Measurements from ENCODE around the gene EQTN.

EQTN gene

DNA sequence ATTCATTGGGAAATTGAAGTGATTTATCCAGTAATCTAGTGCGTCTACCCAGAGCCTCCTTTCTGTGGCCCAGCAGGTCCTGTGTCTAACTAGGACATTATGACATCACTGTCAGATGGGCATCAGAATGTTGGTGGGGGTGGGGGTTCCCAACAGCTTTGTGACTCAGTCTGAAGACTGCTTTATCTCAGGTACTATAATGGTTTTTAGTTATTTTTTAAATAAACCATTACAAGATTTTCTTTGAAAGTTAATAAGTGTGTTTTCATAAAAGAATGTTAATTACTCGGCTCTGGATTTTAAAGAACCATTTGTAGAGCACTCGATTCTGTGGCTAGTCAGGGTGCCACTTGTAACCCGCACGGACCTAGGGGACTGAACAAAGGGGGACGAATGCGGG, at the start of gene EQTN:
Gene EQTN (minus strand): TSS at position 101 of the 400 bp plus-strand sequence. CDS start 95 bp downstream, at position 6.
- H3K4me3 ChIP-seq (ENCODE audit: low read depth, low read length) = no peak within 1 kb of the TSS
- no peaks in the 10 kb centered on the region for H3K9me3 ChIP-seq (ENCODE audit: control insufficient read depth, insufficient read depth, low read length)
- H3K9ac ChIP-seq (ENCODE audit: low read depth, low read length) = no peak within 1 kb of the TSS
- H3K27ac ChIP-seq (ENCODE audit: low read depth, low read length) = no peak within 1 kb of the TSS
- no peaks in the 10 kb centered on the region for H3K36me3 ChIP-seq (ENCODE audit: control insufficient read depth, insufficient read depth, low read length)
- H3K27me3 ChIP-seq (ENCODE audit: control insufficient read depth, insufficient read depth, low read length) = no peaks in the 10 kb centered on the region
- no peaks in the 10 kb centered on the region for H3K4me1 ChIP-seq (ENCODE audit: control insufficient read depth, insufficient read depth, low read length)

DNA sequence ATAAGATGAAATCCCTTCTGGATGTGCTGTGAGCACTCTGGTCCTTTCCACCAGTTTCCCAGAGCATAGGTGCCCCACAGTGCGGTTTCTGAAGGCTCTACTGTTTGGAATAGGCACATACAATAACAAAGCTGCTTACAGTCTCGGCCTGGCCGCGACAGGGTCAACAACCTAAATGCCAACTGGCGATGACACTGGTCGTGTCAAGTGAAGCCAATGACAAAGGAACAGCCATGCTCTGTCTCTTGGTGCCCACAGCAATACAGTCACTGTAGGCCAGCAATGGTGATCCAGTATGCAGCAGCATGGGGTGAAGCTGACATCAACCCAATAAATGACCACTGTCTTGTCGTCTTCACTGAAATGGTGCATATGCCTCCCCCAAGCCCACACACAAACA, 47.8 kb upstream of the EQTN start:
- peaks cover 20% of the 10 kb centered on the region for H3K4me1 ChIP-seq (ENCODE audit: control insufficient read depth, insufficient read depth, low read length)
- no peak overlapping the region for H3K9ac ChIP-seq (ENCODE audit: low read depth, low read length)
- H3K27ac ChIP-seq (ENCODE audit: low read depth, low read length) = no peak overlapping the region
- no peak overlapping the region for H3K4me3 ChIP-seq (ENCODE audit: low read depth, low read length)
- H3K9me3 ChIP-seq (ENCODE audit: control insufficient read depth, insufficient read depth, low read length) = no peaks in the 10 kb centered on the region
- no peaks in the 10 kb centered on the region for H3K36me3 ChIP-seq (ENCODE audit: control insufficient read depth, insufficient read depth, low read length)
- no peaks in the 10 kb centered on the region for H3K27me3 ChIP-seq (ENCODE audit: control insufficient read depth, insufficient read depth, low read length)

DNA sequence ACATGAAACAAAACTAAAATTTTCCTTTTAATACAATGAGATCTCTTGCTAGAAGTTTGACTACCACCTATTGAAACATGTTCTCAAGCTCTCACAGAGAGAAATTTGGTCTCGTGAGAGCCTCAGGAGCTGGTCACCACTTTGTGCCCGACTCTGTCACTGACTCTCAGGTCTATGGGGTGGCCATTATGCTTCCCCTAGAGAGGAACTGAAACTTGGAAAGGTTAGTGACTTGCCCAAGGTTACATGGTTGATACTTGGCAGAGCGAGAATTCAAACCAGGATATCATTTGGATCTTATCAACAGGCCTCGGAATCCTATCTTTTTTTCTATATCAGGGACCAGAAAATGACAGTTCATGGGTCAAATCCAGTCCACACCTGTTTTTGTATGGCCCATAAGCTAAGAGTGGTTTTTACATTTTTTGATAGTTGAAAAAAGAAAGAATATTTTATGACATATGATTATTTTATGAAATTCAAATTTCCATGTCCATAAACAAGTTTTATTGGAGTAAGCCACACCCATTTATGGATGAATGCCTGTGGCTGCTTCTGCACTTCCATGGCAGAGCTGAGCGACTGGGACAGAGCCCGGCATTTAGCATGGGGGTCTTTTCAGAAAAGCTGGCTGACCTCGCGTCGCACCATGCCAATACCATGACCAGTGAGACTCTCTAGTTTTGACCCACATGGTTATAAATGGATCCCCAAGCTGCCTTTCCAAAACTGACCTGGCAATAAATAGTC, 44.8 kb upstream of the EQTN start:
- Histone ChIP-seq H3K4me1 (ENCODE audit: control insufficient read depth, insufficient read depth, low read length) (peaks cover 11% of the 10 kb centered on the region), H3K9ac (ENCODE audit: low read depth, low read length) (no peak overlapping the region), H3K27ac (ENCODE audit: low read depth, low read length) (peak overlapping the region; percentile 37), H3K36me3 (ENCODE audit: control insufficient read depth, insufficient read depth, low read length) (no peaks in the 10 kb centered on the region), H3K27me3 (ENCODE audit: control insufficient read depth, insufficient read depth, low read length) (no peaks in the 10 kb centered on the region), H3K4me3 (ENCODE audit: low read depth, low read length) (no peak overlapping the region), H3K9me3 (ENCODE audit: control insufficient read depth, insufficient read depth, low read length) (no peaks in the 10 kb centered on the region)

DNA sequence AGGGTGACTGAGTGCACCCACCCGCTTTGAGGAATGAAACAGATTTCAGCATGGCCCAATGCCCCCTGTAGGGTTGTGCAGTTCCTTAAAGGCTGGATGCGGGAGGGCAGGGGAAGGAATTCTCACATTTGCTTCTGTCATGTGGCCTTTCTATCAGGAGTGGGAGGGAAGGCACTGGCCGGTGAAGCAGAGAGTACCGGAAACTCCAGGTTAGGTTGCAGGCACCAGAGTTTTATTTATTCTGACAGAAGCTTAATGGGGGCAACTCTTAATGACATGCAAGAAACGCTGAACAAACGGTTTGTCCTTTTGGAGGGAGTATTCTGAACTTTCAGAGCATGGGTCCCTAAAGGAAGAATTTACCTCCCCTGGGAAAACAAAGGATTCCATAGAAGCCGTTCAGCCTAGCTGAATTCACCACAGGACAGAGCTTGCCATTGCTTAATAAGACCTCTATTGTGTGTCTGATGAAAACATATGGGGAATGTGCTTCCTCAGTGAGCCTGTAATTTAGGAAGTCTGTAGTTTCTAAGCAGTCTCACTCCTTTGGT, 44.1 kb upstream of the EQTN start:
- no peaks in the 10 kb centered on the region for H3K27me3 ChIP-seq (ENCODE audit: control insufficient read depth, insufficient read depth, low read length)
- H3K4me3 ChIP-seq (ENCODE audit: low read depth, low read length) = no peak overlapping the region
- no peak overlapping the region for H3K9ac ChIP-seq (ENCODE audit: low read depth, low read length)
- peak overlapping the region; percentile 37 for H3K27ac ChIP-seq (ENCODE audit: low read depth, low read length)
- H3K36me3 ChIP-seq (ENCODE audit: control insufficient read depth, insufficient read depth, low read length) = no peaks in the 10 kb centered on the region
- H3K9me3 ChIP-seq (ENCODE audit: control insufficient read depth, insufficient read depth, low read length) = no peaks in the 10 kb centered on the region
- peaks cover 18% of the 10 kb centered on the region for H3K4me1 ChIP-seq (ENCODE audit: control insufficient read depth, insufficient read depth, low read length)

DNA sequence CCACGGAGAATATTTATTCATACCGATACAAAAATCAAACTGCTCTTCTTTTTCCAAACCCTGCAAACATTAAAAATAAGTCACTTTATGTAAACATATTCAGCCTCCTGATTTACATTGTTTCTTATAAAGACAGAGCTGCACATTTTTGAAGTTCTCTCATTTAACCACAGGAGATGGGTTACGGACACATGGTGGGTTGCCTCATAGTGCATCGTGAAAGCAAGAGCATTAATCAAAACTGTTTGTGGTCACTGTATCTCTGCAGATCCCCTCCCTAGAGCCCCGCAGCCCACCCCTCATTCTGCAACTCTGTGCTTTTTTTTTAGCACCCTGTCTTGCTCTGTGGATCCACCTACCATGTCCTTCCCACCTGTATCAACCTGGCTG, 43.3 kb upstream of the EQTN start:
- Histone ChIP-seq H3K27me3 (ENCODE audit: control insufficient read depth, insufficient read depth, low read length) (no peaks in the 10 kb centered on the region), H3K9me3 (ENCODE audit: control insufficient read depth, insufficient read depth, low read length) (no peaks in the 10 kb centered on the region), H3K9ac (ENCODE audit: low read depth, low read length) (no peak overlapping the region), H3K4me3 (ENCODE audit: low read depth, low read length) (no peak overlapping the region), H3K36me3 (ENCODE audit: control insufficient read depth, insufficient read depth, low read length) (no peaks in the 10 kb centered on the region), H3K27ac (ENCODE audit: low read depth, low read length) (no peak overlapping the region), H3K4me1 (ENCODE audit: control insufficient read depth, insufficient read depth, low read length) (peaks cover 20% of the 10 kb centered on the region)

DNA sequence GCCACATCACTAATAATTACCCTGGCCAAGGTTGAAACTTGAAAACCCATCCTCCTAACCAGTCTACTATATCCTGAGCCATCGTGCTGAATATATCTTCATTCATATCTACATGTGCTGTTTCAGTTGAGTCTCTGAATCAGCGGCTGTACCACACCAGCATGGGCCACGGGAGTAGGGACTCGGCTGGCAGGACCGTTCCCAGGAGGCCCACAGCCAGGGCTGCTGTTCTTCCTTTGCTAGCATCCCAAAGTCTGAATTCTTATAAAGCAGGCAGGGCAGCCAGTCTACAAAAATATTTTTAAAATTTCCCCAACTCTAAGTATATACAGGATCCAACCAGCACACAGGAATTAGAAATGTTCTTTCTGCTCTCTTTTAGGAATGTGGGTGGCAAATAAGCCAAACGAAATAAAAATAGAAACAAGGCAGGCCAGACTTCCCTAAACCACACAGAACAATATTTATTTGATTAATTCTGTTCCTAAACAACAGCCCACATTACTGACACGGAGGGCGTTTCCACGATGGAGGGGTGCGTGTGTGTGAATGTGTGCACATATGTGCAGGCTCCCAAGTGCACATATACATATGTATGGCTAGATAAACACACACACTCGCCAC, 42.8 kb upstream of the EQTN start:
- Histone ChIP-seq H3K36me3 (ENCODE audit: control insufficient read depth, insufficient read depth, low read length) (no peaks in the 10 kb centered on the region), H3K4me3 (ENCODE audit: low read depth, low read length) (no peak overlapping the region), H3K9me3 (ENCODE audit: control insufficient read depth, insufficient read depth, low read length) (no peaks in the 10 kb centered on the region), H3K9ac (ENCODE audit: low read depth, low read length) (no peak overlapping the region), H3K4me1 (ENCODE audit: control insufficient read depth, insufficient read depth, low read length) (peaks cover 20% of the 10 kb centered on the region), H3K27me3 (ENCODE audit: control insufficient read depth, insufficient read depth, low read length) (no peaks in the 10 kb centered on the region), H3K27ac (ENCODE audit: low read depth, low read length) (no peak overlapping the region)

DNA sequence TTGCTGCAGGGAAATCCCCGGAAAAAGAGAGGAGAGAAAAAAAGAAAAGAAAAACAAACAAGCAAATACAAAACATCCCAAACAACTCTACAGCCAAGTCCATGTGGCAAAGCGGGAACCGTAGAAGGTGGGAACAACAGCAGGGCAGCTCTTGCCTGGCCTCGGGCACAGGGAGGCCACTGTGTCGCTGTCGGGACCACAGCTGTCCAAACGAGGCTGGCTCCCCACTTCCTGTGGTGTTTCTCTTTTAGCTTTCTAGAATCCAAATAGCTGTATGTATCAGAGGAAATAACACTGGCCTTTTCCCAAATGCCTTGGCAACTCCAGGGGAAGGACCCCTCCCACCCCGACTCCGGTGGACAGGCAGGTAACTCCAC, 41.6 kb upstream of the EQTN start:
- no peak overlapping the region for H3K9ac ChIP-seq (ENCODE audit: low read depth, low read length)
- H3K27ac ChIP-seq (ENCODE audit: low read depth, low read length) = no peak overlapping the region
- H3K9me3 ChIP-seq (ENCODE audit: control insufficient read depth, insufficient read depth, low read length) = no peaks in the 10 kb centered on the region
- no peak overlapping the region for H3K4me3 ChIP-seq (ENCODE audit: low read depth, low read length)
- H3K4me1 ChIP-seq (ENCODE audit: control insufficient read depth, insufficient read depth, low read length) = peaks cover 28% of the 10 kb centered on the region
- H3K27me3 ChIP-seq (ENCODE audit: control insufficient read depth, insufficient read depth, low read length) = no peaks in the 10 kb centered on the region
- no peaks in the 10 kb centered on the region for H3K36me3 ChIP-seq (ENCODE audit: control insufficient read depth, insufficient read depth, low read length)

DNA sequence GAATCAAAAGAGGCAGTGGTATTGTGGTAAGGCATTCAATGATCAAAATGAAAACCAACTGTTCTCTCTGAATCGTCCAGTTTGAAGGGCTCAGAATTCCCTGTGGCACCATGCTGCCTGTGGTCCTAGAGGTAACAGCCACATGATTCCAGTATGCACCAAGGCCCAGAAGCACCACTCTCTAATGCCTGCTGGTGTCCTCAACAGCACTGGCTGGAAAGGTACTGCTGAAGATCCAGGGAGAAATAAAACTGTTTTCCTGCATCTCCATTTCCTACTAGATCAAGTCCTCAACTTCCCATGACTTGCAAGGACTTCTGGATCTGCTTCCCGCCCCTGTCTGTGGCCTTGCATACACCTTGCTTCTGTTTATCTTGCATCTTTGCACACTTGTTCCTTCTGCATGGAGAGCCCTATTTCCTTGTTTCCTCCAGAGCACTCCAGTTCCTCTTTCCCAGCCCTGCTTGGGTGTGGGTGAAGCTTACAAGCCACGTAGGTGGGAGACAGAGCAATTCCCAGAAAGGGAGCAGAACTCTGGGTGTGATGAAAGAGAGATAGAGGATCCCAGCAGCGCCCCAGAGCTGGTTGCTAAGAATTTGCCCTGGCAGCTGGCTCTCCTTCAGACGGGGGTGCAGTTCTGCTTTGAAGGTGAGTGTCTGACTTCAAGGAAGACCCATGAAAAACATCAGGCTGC, 41.0 kb upstream of the EQTN start:
- Histone ChIP-seq H3K36me3 (ENCODE audit: control insufficient read depth, insufficient read depth, low read length) (no peaks in the 10 kb centered on the region), H3K27ac (ENCODE audit: low read depth, low read length) (no peak overlapping the region), H3K4me3 (ENCODE audit: low read depth, low read length) (no peak overlapping the region), H3K4me1 (ENCODE audit: control insufficient read depth, insufficient read depth, low read length) (peaks cover 31% of the 10 kb centered on the region), H3K9ac (ENCODE audit: low read depth, low read length) (no peak overlapping the region), H3K9me3 (ENCODE audit: control insufficient read depth, insufficient read depth, low read length) (no peaks in the 10 kb centered on the region), H3K27me3 (ENCODE audit: control insufficient read depth, insufficient read depth, low read length) (no peaks in the 10 kb centered on the region)

DNA sequence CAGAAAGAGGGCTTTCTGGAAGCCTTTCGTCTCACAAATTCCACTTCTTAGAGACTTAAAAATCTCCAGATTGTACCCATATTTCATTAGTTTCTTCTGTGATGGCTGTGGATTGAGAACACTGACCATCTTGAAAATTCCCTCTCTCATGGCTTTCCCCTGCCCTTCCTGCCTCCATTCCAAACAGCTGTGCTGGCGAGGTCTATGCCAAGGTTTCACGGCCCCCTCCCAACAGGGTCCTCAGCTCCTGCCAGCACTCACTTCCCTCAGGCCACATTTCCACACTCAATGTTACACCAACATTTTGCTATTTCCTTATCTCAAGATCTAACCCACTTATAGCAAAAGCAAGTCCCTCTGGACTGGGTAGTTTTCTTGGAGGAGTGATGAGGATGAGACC, 40.3 kb upstream of the EQTN start:
- H3K27me3 ChIP-seq (ENCODE audit: control insufficient read depth, insufficient read depth, low read length) = no peaks in the 10 kb centered on the region
- no peak overlapping the region for H3K27ac ChIP-seq (ENCODE audit: low read depth, low read length)
- H3K9ac ChIP-seq (ENCODE audit: low read depth, low read length) = no peak overlapping the region
- H3K9me3 ChIP-seq (ENCODE audit: control insufficient read depth, insufficient read depth, low read length) = no peaks in the 10 kb centered on the region
- no peak overlapping the region for H3K4me3 ChIP-seq (ENCODE audit: low read depth, low read length)
- H3K4me1 ChIP-seq (ENCODE audit: control insufficient read depth, insufficient read depth, low read length) = peaks cover 31% of the 10 kb centered on the region
- no peaks in the 10 kb centered on the region for H3K36me3 ChIP-seq (ENCODE audit: control insufficient read depth, insufficient read depth, low read length)

DNA sequence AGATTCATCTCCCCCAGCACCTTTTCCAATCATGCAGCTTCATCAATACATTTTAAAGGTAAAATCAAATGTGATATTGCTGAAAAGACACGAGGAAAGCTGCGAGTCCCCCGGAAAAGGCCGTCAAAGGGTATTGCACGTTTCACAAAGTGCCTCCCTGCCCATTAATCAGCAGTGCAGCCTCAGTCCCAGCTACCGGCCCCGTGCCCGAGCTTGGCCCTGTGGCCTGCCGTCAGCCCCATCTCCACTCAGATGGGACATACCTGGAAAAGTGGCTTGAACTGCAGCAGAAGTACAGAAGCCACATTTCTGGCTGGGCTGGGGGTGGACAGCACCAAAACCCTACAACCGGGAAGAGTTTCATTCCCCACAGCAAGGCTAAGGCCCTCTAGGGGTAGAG, 39.9 kb upstream of the EQTN start:
- Histone ChIP-seq H3K4me3 (ENCODE audit: low read depth, low read length) (no peak overlapping the region), H3K9me3 (ENCODE audit: control insufficient read depth, insufficient read depth, low read length) (no peaks in the 10 kb centered on the region), H3K27me3 (ENCODE audit: control insufficient read depth, insufficient read depth, low read length) (no peaks in the 10 kb centered on the region), H3K27ac (ENCODE audit: low read depth, low read length) (no peak overlapping the region), H3K9ac (ENCODE audit: low read depth, low read length) (no peak overlapping the region), H3K4me1 (ENCODE audit: control insufficient read depth, insufficient read depth, low read length) (peaks cover 31% of the 10 kb centered on the region), H3K36me3 (ENCODE audit: control insufficient read depth, insufficient read depth, low read length) (no peaks in the 10 kb centered on the region)

DNA sequence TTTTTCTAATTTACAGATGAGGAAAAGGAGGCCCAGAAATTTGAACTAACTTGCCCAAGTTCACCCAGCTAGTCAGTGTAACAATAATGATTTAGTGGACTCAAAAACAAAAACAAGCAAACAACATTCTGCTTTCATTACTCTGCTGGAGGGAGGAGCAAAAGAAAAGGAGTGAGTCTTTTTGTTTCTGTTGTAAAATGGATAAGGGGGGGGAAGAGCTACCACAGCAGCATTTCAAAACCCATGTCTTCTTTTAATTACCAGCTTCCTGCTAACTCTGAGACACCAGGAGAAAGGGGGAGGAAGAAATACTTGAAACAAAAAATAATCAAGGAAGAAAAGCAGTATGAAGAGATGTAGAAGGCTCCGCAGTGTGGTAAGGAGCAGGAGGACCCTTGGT, 39.2 kb upstream of the EQTN start:
- Histone ChIP-seq H3K27me3 (ENCODE audit: control insufficient read depth, insufficient read depth, low read length) (no peaks in the 10 kb centered on the region), H3K9me3 (ENCODE audit: control insufficient read depth, insufficient read depth, low read length) (no peaks in the 10 kb centered on the region), H3K27ac (ENCODE audit: low read depth, low read length) (no peak overlapping the region), H3K36me3 (ENCODE audit: control insufficient read depth, insufficient read depth, low read length) (no peaks in the 10 kb centered on the region), H3K9ac (ENCODE audit: low read depth, low read length) (no peak overlapping the region), H3K4me1 (ENCODE audit: control insufficient read depth, insufficient read depth, low read length) (peaks cover 24% of the 10 kb centered on the region), H3K4me3 (ENCODE audit: low read depth, low read length) (no peak overlapping the region)

Data from HUES48 (cell line).